Left ventricle myocardium inferior (tissue), 1 donor: ENCODE data around the gene ASB18. TPM values are rescaled to one million over a fixed set of nuclear protein-coding genes. Genes with fewer than 3 reads are reported as not detected.

Source experiments
- DNase-seq: peaks from one replicate; pipeline ENCODE4 v3.0.0-alpha.2; 2020
- H3K27ac ChIP-seq: fragments of 200-600 bp; replicated peaks from 2 replicates; pipeline ENCODE4 v1.8.0; 2021
- H3K27me3 ChIP-seq: fragments of 200-600 bp; 2 replicates; pipeline ENCODE4 v1.8.0; 2021; ENCODE audit warnings: low read depth
- H3K36me3 ChIP-seq: fragments of 200-600 bp; 2 replicates; pipeline ENCODE4 v1.8.0; 2021
- H3K4me1 ChIP-seq: fragments of 200-600 bp; 2 replicates; pipeline ENCODE4 v1.8.0; 2021
- H3K4me3 ChIP-seq: fragments of 200-600 bp; 2 replicates; pipeline ENCODE4 v1.8.0; 2021; ENCODE audit warnings: mild to moderate bottlenecking, moderate library complexity
- H3K9me3 ChIP-seq: fragments of 200-600 bp; replicated peaks from 2 replicates; pipeline ENCODE4 v1.8.0; 2021
- intact Hi-C: fragments of 100-400 bp; cut with micrococcal nuclease; formaldehyde crosslinking; loops from one replicate; pipeline ENCODE4 v1.11.0; 2022
- total RNA-seq: library from RNA; stranded (reverse); fragmentation: NEBNext Ultra II Directional; extraction: Animal tissue kit (Norgen Biotek cat#: 25700); gene quantifications from one replicate; pipeline ENCODE4 v1.2.1, GENCODE V29; 2021
- TF ChIP-seq, protein P1 (sequence below): fragments of 200-600 bp; IDR thresholded peaks from 2 replicates; pipeline ENCODE4 v1.8.0; 2021; ENCODE audit warnings: antibody characterized with exemption, mild to moderate bottlenecking, borderline replicate concordance
- donor health status: DM: no; HTN: yes; CAD: no; lungs with severe emphysema.

The ASB18 gene
- total RNA-seq, 1 donor from 2014 or later: 11.3 TPM

DNA sequence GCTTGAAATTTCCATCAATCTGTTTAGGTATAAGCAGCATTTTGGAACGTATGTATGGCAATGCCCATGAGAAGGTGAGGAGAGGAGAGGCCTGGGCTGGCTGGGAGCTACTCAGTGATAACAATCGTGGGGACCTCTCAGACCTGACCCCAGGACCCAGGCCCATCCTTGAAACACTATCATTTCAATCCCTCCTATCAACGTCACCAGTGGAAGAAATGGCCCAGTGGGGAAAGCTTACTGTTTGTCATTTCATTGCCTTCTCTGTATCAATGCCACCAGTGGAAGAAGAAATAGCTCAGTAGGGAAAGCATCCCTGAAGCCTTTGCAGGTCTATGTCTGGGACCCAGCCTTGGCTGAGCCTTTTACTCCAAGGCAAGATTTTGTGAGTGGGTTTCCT is 44.8 kb downstream of the ASB18 start:
- Histone ChIP-seq H3K36me3 (no peaks in the 10 kb centered on the region), H3K4me1 (no peaks in the 10 kb centered on the region), H3K4me3 (no peak overlapping the region), H3K9me3 (peaks cover 13% of the 10 kb centered on the region), H3K27me3 (peaks cover 32% of the 10 kb centered on the region), H3K27ac (no peak overlapping the region)
- TF ChIP-seq, protein P1, sequence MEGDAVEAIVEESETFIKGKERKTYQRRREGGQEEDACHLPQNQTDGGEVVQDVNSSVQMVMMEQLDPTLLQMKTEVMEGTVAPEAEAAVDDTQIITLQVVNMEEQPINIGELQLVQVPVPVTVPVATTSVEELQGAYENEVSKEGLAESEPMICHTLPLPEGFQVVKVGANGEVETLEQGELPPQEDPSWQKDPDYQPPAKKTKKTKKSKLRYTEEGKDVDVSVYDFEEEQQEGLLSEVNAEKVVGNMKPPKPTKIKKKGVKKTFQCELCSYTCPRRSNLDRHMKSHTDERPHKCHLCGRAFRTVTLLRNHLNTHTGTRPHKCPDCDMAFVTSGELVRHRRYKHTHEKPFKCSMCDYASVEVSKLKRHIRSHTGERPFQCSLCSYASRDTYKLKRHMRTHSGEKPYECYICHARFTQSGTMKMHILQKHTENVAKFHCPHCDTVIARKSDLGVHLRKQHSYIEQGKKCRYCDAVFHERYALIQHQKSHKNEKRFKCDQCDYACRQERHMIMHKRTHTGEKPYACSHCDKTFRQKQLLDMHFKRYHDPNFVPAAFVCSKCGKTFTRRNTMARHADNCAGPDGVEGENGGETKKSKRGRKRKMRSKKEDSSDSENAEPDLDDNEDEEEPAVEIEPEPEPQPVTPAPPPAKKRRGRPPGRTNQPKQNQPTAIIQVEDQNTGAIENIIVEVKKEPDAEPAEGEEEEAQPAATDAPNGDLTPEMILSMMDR: no peak
- intact Hi-C loops: no loop called here
- no peak for DNase-seq

DNA sequence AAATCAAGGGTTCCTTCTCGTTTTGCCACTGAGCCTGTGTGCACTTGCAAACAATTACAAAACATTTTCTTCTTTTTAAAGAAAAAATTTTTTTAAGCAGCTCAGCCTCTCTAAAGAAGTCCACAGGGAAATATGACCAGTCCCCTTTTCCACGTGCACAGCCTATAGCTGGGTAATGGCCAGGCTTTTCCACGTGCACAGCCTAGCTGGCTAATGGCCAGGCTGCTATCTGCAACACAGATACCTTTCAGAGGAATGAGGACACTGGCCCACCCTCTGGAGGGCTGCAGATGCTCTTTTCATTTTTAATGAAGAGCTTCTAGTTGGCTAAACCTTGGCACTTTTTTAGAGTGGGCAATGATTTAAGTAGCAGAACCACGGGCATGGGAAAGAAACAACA is 46.3 kb downstream of the ASB18 start:
- Histone ChIP-seq H3K4me3 (no peak overlapping the region), H3K4me1 (no peaks in the 10 kb centered on the region), H3K36me3 (no peaks in the 10 kb centered on the region), H3K27ac (no peak overlapping the region), H3K27me3 (peaks cover 46% of the 10 kb centered on the region), H3K9me3 (no peaks in the 10 kb centered on the region)
- DNase-seq: no peak
- TF ChIP-seq, protein P1: no peak
- intact Hi-C loops: no loop called here

DNA sequence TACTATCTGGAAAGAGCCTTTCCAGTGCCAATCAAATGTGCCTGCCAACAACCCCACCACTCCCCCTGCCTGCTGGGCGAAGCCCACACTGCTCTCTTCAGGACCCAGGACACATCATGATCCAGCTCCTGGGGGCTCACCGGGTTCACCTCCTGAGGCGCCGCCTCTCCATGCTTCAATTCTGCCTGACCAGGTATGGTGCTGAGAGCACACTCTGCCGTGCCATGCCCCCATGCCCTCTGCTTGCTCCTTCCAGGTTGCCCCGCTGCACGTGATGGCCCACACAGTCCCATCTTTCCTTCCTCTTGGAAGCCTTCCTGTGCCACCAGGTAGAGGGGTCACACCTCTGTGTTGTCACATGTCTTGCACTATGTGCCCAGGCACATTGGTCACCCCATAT is 47.5 kb downstream of the ASB18 start:
- H3K9me3 ChIP-seq: no peaks in the 10 kb centered on the region
- peaks cover 52% of the 10 kb centered on the region for H3K27me3 ChIP-seq
- intact Hi-C loops: no loop called here
- TF ChIP-seq, protein P1: no peak
- no peaks in the 10 kb centered on the region for H3K36me3 ChIP-seq
- DNase-seq: no peak
- H3K4me1 ChIP-seq: no peaks in the 10 kb centered on the region
- no peak overlapping the region for H3K27ac ChIP-seq
- H3K4me3 ChIP-seq: no peak overlapping the region

DNA sequence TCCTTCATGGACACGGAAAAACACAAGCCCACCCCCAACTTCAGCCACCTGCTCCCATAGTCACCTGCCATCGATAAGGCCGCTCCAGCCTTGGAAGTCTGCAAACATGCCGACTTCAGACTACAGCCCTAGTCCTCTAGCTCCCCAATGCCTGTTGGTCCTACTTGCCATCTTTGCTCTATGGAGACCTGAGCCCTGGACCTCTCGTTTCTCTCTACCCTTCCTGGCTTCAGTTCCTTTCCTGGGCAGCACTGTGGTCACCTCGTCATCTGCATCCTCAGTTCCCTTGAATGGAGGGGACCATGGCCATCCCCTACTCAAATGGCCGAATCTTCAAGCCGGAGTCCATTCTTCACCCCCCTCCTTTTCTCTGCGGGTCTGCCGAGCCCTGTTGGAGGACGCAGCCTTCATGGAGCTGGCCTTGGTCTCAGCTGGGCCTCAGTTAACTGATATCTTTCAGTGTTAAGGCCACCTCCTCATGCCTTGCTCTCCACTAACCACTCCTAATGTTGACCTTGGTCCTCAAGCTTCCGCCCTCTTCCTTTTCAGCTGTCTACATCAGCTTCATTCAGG is 48.4 kb downstream of the ASB18 start:
- intact Hi-C loops: no loop called here
- Histone ChIP-seq H3K27me3 (peaks cover 59% of the 10 kb centered on the region), H3K4me3 (no peak overlapping the region), H3K9me3 (no peaks in the 10 kb centered on the region), H3K27ac (no peak overlapping the region), H3K4me1 (no peaks in the 10 kb centered on the region), H3K36me3 (no peaks in the 10 kb centered on the region)
- TF ChIP-seq, protein P1: no peak
- no peak for DNase-seq

DNA sequence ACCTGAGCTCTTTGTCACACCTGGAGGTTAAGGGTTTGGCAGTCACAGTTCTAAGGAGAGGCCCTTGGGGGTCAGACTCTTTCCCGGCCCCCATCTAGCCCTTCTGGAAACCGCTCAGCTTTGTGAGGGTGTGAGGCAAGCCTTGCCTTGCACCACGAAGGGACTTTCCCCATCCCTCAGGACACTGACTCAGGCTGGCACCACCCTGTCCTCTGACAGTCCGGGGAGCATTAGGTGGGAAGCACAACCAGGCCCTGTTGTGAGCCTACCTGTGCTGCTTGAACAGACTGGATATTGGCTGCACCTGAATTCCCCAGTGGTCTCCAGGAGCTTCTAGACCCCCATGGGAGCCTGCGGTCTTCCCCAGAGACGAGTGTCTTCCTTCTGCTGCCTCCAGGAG is 49.0 kb downstream of the ASB18 start:
- peaks cover 59% of the 10 kb centered on the region for H3K27me3 ChIP-seq

More for the DNA sequence above, 49.0 kb downstream of the ASB18 start:
- H3K4me3 ChIP-seq: no peak overlapping the region
- H3K27ac ChIP-seq: no peak overlapping the region
- no peaks in the 10 kb centered on the region for H3K9me3 ChIP-seq
- TF ChIP-seq, protein P1: no peak
- intact Hi-C loops: no loop called here
- no peak for DNase-seq
- no peaks in the 10 kb centered on the region for H3K36me3 ChIP-seq
- no peaks in the 10 kb centered on the region for H3K4me1 ChIP-seq
